H9 (cell line): ENCODE results near the gene FHIT. TPM values are rescaled to one million over a fixed set of nuclear protein-coding genes. Genes with fewer than 3 reads are reported as not detected.

Experiments used
- DNase-seq: peaks from one replicate; pipeline ENCODE4 v3.0.0-alpha.2; 2017
- H2AFZ ChIP-seq: one replicate; pipeline ENCODE4 v1.6.1; 2013; ENCODE audit warnings: mild to moderate bottlenecking, low read length, control low read depth, moderate library complexity
- H2AK5ac ChIP-seq: 2 replicates; pipeline ENCODE4 v1.6.1; 2013; ENCODE audit warnings: low read length, control low read depth, mixed read lengths; ENCODE audit not compliant: insufficient read length
- H2BK120ac ChIP-seq: one replicate; pipeline ENCODE4 v1.6.1; 2013; ENCODE audit warnings: low read depth, mild to moderate bottlenecking, low read length, control low read depth, inconsistent platforms; ENCODE audit not compliant: poor library complexity, severe bottlenecking
- H2BK12ac ChIP-seq: 2 replicates; pipeline ENCODE4 v1.6.1; 2013; ENCODE audit warnings: low read length, control low read depth, mixed read lengths, low read depth; ENCODE audit not compliant: insufficient read length
- H2BK15ac ChIP-seq: 2 replicates; pipeline ENCODE4 v1.6.1; 2013; ENCODE audit warnings: low read depth, low read length, control low read depth
- H2BK20ac ChIP-seq: one replicate; pipeline ENCODE4 v1.6.1; 2013; ENCODE audit warnings: low read depth, mild to moderate bottlenecking, low read length, control low read depth, inconsistent platforms; ENCODE audit not compliant: poor library complexity, severe bottlenecking
- H2BK5ac ChIP-seq: 2 replicates; pipeline ENCODE4 v1.6.1; 2013; ENCODE audit warnings: low read length, control low read depth, mixed read lengths; ENCODE audit not compliant: insufficient read length
- H3K14ac ChIP-seq: 2 replicates; pipeline ENCODE4 v1.6.1; 2013; ENCODE audit warnings: low read length, control low read depth; ENCODE audit not compliant: insufficient read depth
- H3K18ac ChIP-seq: 2 replicates; pipeline ENCODE4 v1.6.1; 2013; ENCODE audit warnings: low read depth, mild to moderate bottlenecking, mixed read lengths, low read length, control low read depth; ENCODE audit not compliant: insufficient read length
- H3K23ac ChIP-seq: 2 replicates; pipeline ENCODE4 v1.6.1; 2013; ENCODE audit warnings: low read length, control low read depth, mixed read lengths, low read depth; ENCODE audit not compliant: insufficient read length
- H3K23me2 ChIP-seq: 2 replicates; pipeline ENCODE4 v1.6.1; 2013; ENCODE audit warnings: low read depth, mild to moderate bottlenecking, mixed read lengths, low read length, control low read depth; ENCODE audit not compliant: insufficient read length, poor library complexity, severe bottlenecking
- H3K27ac ChIP-seq: 2 replicates; pipeline ENCODE4 v1.5.1; 2013; ENCODE audit warnings: low read length, control low read depth, mixed read lengths, low read depth; ENCODE audit not compliant: insufficient read length
- H3K27me3 ChIP-seq: 2 replicates; pipeline ENCODE4 v1.6.1; 2013; ENCODE audit warnings: low read length, control low read depth, inconsistent platforms; ENCODE audit not compliant: insufficient read depth
- H3K4ac ChIP-seq: 2 replicates; pipeline ENCODE4 v1.6.1; 2013; ENCODE audit warnings: low read depth, mild to moderate bottlenecking, control low read depth, inconsistent platforms, low read length, moderate library complexity
- H3K4me1 ChIP-seq: 2 replicates; pipeline ENCODE4 v1.6.1; 2013; ENCODE audit warnings: low read length, control low read depth, inconsistent platforms; ENCODE audit not compliant: insufficient read depth
- H3K4me2 ChIP-seq: 2 replicates; pipeline ENCODE4 v1.6.1; 2013; ENCODE audit warnings: low read length, control low read depth, mixed read lengths; ENCODE audit not compliant: insufficient read length, insufficient read depth
- H3K56ac ChIP-seq: 2 replicates; pipeline ENCODE4 v1.6.1; 2013; ENCODE audit warnings: low read depth, mild to moderate bottlenecking, mixed read lengths, low read length, control low read depth; ENCODE audit not compliant: insufficient read length
- H3K79me1 ChIP-seq: 2 replicates; pipeline ENCODE4 v1.6.1; 2013; ENCODE audit warnings: low read depth, mild to moderate bottlenecking, moderate library complexity, low read length, control low read depth, inconsistent platforms; ENCODE audit not compliant: insufficient read depth, poor library complexity, severe bottlenecking
- H3K79me2 ChIP-seq: 2 replicates; pipeline ENCODE4 v1.6.1; 2013; ENCODE audit warnings: low read length, control low read depth, inconsistent platforms; ENCODE audit not compliant: insufficient read depth
- H3K9ac ChIP-seq: 2 replicates; pipeline ENCODE4 v1.6.1; 2013; ENCODE audit warnings: low read length, control low read depth, mixed read lengths; ENCODE audit not compliant: insufficient read length; ENCODE audit errors: extremely low read depth
- H3K9me3 ChIP-seq: one replicate; pipeline ENCODE4 v1.6.1; 2013; ENCODE audit warnings: low read depth, low read length, inconsistent platforms; ENCODE audit not compliant: control insufficient read depth
- H3T11ph ChIP-seq: one replicate; pipeline ENCODE4 v1.6.1; 2013; ENCODE audit warnings: mild to moderate bottlenecking, low read length, control low read depth, inconsistent platforms
- H4K20me1 ChIP-seq: one replicate; pipeline ENCODE4 v1.6.1; 2013; ENCODE audit not compliant: control insufficient read depth, insufficient read length, insufficient read depth
- H4K5ac ChIP-seq: 2 replicates; pipeline ENCODE4 v1.6.1; 2013; ENCODE audit warnings: low read depth, mild to moderate bottlenecking, mixed read lengths, low read length, control low read depth; ENCODE audit not compliant: insufficient read length
- H4K8ac ChIP-seq: replicated peaks from 2 replicates; pipeline ENCODE4 v1.6.1; 2013; ENCODE audit warnings: low read length, control low read depth, mixed read lengths, low read depth; ENCODE audit not compliant: insufficient read length
- H4K91ac ChIP-seq: 2 replicates; pipeline ENCODE4 v1.6.1; 2013; ENCODE audit warnings: low read depth, mild to moderate bottlenecking, moderate library complexity, mixed read lengths, low read length, control low read depth; ENCODE audit not compliant: insufficient read length
- H3K27ac Mint-ChIP-seq, 3 experiments: 2 replicates in 2 of 3; 3 replicates in 1 of 3; pipeline ENCODE4 v1.8.0; 2020 to 2021; ENCODE audit warnings: mixed read lengths in 3 of 3, mild to moderate bottlenecking in 1 of 3, moderate library complexity in 1 of 3
- H3K27me3 Mint-ChIP-seq: 2 replicates; pipeline ENCODE4 v1.8.0; 2021; ENCODE audit warnings: low read depth, mild to moderate bottlenecking, moderate library complexity, mixed read lengths
- H3K36me3 Mint-ChIP-seq, 3 experiments: 2 replicates in 2 of 3; 3 replicates in 1 of 3; pipeline ENCODE4 v1.8.0; 2020 to 2021; ENCODE audit warnings: low read depth in 3 of 3, mixed read lengths in 3 of 3; ENCODE audit not compliant: insufficient read depth in 1 of 3
- H3K4me1 Mint-ChIP-seq, 2 experiments: 2 replicates each; pipeline ENCODE4 v1.8.0; 2020; ENCODE audit warnings: mixed read lengths in 2 of 2
- H3K4me3 Mint-ChIP-seq, 2 experiments: 2 replicates in 1 of 2; 3 replicates in 1 of 2; pipeline ENCODE4 v1.8.0; 2020 to 2021; ENCODE audit warnings: mild to moderate bottlenecking in 2 of 2, mixed read lengths in 2 of 2, moderate library complexity in 1 of 2
- H3K9me3 Mint-ChIP-seq, 2 experiments: 2 replicates in 1 of 2; 3 replicates in 1 of 2; pipeline ENCODE4 v1.8.0; 2020; ENCODE audit warnings: mild to moderate bottlenecking in 2 of 2, mixed read lengths in 2 of 2, moderate library complexity in 1 of 2
- CTCF ChIP-seq: fragments of 200-600 bp; sonication (generic); conservative IDR thresholded peaks from 3 replicates; pipeline ENCODE4 v1.8.0; 2021; ENCODE audit warnings: antibody characterized with exemption, mild to moderate bottlenecking
- WGBS: extraction: QIAGEN DNeasy Blood & Tissue Kit; methylation state at CpG from one replicate; pipeline ENCODE4 v1.1.7; 2013; ENCODE audit warnings: missing lambda C conversion rate, low lambda C conversion rate, mixed read lengths; ENCODE audit not compliant: insufficient read length; ENCODE audit errors: extremely low coverage; 5-methylcytosine and 5-hydroxymethylcytosine counted together
- total RNA-seq: library from RNA; stranded (reverse); gene quantifications from 2 replicates; pipeline ENCODE4 v1.2.1, GENCODE V29; 2021

The FHIT gene
- total RNA-seq, 1 experiment from 2014 or later: 3.0 TPM

- no peak overlapping the region for H3K27ac Mint-ChIP-seq
- no peaks in the 10 kb centered on the region for H4K20me1 ChIP-seq
- H4K91ac ChIP-seq: no peak overlapping the region
- H3K79me1 ChIP-seq: no peaks in the 10 kb centered on the region
- H3K4me1 Mint-ChIP-seq: peaks cover 10 to 13% of the 10 kb centered on the region in 2 experiments
- no peak overlapping the region for H2BK120ac ChIP-seq
- H3K56ac ChIP-seq: no peak overlapping the region
- H3K36me3 Mint-ChIP-seq: peaks cover 2 to 22% (median 7%) of the 10 kb centered on the region in 3 experiments; a peak in 5 of 7 replicates
- H2BK15ac ChIP-seq: no peak overlapping the region
- no peak overlapping the region for H3K27ac ChIP-seq
- no peaks in the 10 kb centered on the region for H3K23me2 ChIP-seq
- H3T11ph ChIP-seq: no peak overlapping the region
- TF ChIP-seq CTCF: no peak
- H3K4ac ChIP-seq: no peak overlapping the region
- H3K4me2 ChIP-seq: no peak overlapping the region
- H3K27me3 Mint-ChIP-seq: no peaks in the 10 kb centered on the region
- no peaks in the 10 kb centered on the region for H3K79me2 ChIP-seq
- DNase-seq: no peak
- H3K9me3 Mint-ChIP-seq: peaks cover 13 to 16% of the 10 kb centered on the region in 2 experiments
- peaks cover 4% of the 10 kb centered on the region; the same call in 1 of the 2 replicates for H3K4me1 ChIP-seq
- H3K9me3 ChIP-seq: peaks cover 3% of the 10 kb centered on the region
- no peak overlapping the region for H4K5ac ChIP-seq
- WGBS: no CpG with 5 or more reads among the region's 1 CpG
- H3K9ac ChIP-seq: no peak overlapping the region
- no peak overlapping the region for H2BK12ac ChIP-seq
- no peak overlapping the region for H3K14ac ChIP-seq
- no peak overlapping the region for H3K4me3 Mint-ChIP-seq
- no peak overlapping the region for H2AK5ac ChIP-seq
- H3K18ac ChIP-seq: no peak overlapping the region
- no peak overlapping the region for H3K23ac ChIP-seq
- H2BK20ac ChIP-seq: no peak overlapping the region
- no peak overlapping the region for H2AFZ ChIP-seq
- no peaks in the 10 kb centered on the region for H3K27me3 ChIP-seq
- no peak overlapping the region for H4K8ac ChIP-seq
- H2BK5ac ChIP-seq: no peak overlapping the region
Measured at GRCh38 chr3:60827666-60828065, 423.6 kb downstream of the FHIT start.
